Mesendoderm (in vitro differentiated cells): Measurements from ENCODE around the gene GAPVD1.
A peak's percentile ranks its signal among the peaks of the same experiment; 100 is the strongest.

Experiments used
- DNase-seq: peaks from one replicate; pipeline ENCODE4 v3.0.0; 2013
- H2AK5ac ChIP-seq: 2 replicates; pipeline ENCODE4 v1.6.1; 2013; ENCODE audit warnings: low read length, inconsistent platforms
- H2BK120ac ChIP-seq: 2 replicates; pipeline ENCODE4 v1.6.1; 2013; ENCODE audit warnings: low read depth, mild to moderate bottlenecking, low read length, moderate library complexity, mixed read lengths
- H2BK15ac ChIP-seq: replicated peaks from 2 replicates; pipeline ENCODE4 v1.6.1; 2013; ENCODE audit warnings: low read depth, mild to moderate bottlenecking, moderate library complexity
- H2BK5ac ChIP-seq: 2 replicates; pipeline ENCODE4 v1.6.1; 2013; ENCODE audit warnings: low read length, inconsistent platforms
- H3K18ac ChIP-seq: 2 replicates; pipeline ENCODE4 v1.6.1; 2013; ENCODE audit warnings: mild to moderate bottlenecking, low read length, mixed read lengths
- H3K23ac ChIP-seq: one replicate; pipeline ENCODE4 v1.6.1; 2013; ENCODE audit warnings: low read length
- H3K27ac ChIP-seq: 2 replicates; pipeline ENCODE4 v1.5.1; 2013; ENCODE audit warnings: low read depth, mild to moderate bottlenecking, inconsistent platforms, low read length, moderate library complexity
- H3K27me3 ChIP-seq: 2 replicates; pipeline ENCODE4 v1.6.1; 2013; ENCODE audit warnings: low read length, control low read depth, mild to moderate bottlenecking, inconsistent platforms; ENCODE audit not compliant: insufficient read depth, poor library complexity
- H3K36me3 ChIP-seq: 2 replicates; pipeline ENCODE4 v1.6.1; 2013; ENCODE audit warnings: low read length, inconsistent platforms; ENCODE audit not compliant: control insufficient read depth, insufficient read depth
- H3K4ac ChIP-seq: one replicate; pipeline ENCODE4 v1.6.1; 2013; ENCODE audit warnings: low read depth, mild to moderate bottlenecking, low read length, moderate library complexity
- H3K4me1 ChIP-seq: 2 replicates; pipeline ENCODE4 v1.6.1; 2013; ENCODE audit warnings: low read depth, low read length, inconsistent platforms; ENCODE audit not compliant: control insufficient read depth
- H3K4me2 ChIP-seq: 2 replicates; pipeline ENCODE4 v1.6.1; 2013; ENCODE audit warnings: low read length
- H3K4me3 ChIP-seq: 2 replicates; pipeline ENCODE4 v1.5.1; 2013; ENCODE audit warnings: mild to moderate bottlenecking, low read length
- H3K56ac ChIP-seq: one replicate; pipeline ENCODE4 v1.6.1; 2013; ENCODE audit warnings: low read length
- H3K79me1 ChIP-seq: 2 replicates; pipeline ENCODE4 v1.6.1; 2013; ENCODE audit warnings: low read length, inconsistent platforms
- H3K79me2 ChIP-seq: 2 replicates; pipeline ENCODE4 v1.6.1; 2013; ENCODE audit warnings: mild to moderate bottlenecking, low read length; ENCODE audit not compliant: control insufficient read depth, insufficient read depth
- H3K9ac ChIP-seq: 2 replicates; pipeline ENCODE4 v1.6.1; 2013; ENCODE audit warnings: low read length, inconsistent platforms
- H4K5ac ChIP-seq: one replicate; pipeline ENCODE4 v1.6.1; 2013; ENCODE audit warnings: low read length
- H4K8ac ChIP-seq: one replicate; pipeline ENCODE4 v1.6.1; 2013; ENCODE audit warnings: low read depth, mild to moderate bottlenecking, control low read depth, low read length, moderate library complexity
- WGBS: extraction: QIAGEN DNeasy Blood & Tissue Kit; methylation state at CpG from one replicate; pipeline ENCODE4 v1.1.7; 2013; ENCODE audit warnings: low lambda C conversion rate, missing lambda C conversion rate; ENCODE audit not compliant: insufficient coverage; ENCODE audit errors: extremely low coverage; 5-methylcytosine and 5-hydroxymethylcytosine counted together

The GAPVD1 gene

DNA sequence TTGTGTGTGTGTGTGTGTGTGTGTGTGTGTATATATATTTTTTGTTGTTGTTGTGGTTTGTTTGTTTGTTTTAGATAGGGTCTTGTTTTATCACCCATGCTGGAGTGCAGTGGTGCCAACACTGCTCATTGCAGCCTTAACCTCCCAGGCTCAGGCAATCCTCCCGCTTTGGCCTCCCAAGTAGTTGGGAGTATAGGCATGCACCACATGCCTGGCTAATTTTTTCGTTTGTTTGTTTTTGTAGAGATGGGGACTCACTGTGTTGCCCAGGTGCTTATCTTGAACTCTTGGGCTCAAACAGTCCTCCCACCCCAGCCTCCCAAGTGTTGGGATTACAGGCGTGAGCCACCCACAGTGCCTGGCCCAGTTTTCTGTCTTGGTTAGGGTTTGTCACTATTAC, 77.3 kb downstream of the GAPVD1 start:
- Histone ChIP-seq H2AK5ac (no peak overlapping the region), H3K79me2 (no peaks in the 10 kb centered on the region), H3K36me3 (peaks cover 2% of the 10 kb centered on the region), H3K4me2 (no peak overlapping the region), H4K8ac (no peak overlapping the region), H3K79me1 (no peaks in the 10 kb centered on the region), H3K4me1 (no peaks in the 10 kb centered on the region), H4K5ac (no peak overlapping the region), H3K56ac (no peak overlapping the region), H3K9ac (no peak overlapping the region), H3K27me3 (no peaks in the 10 kb centered on the region), H2BK15ac (no peak overlapping the region), H3K18ac (no peak overlapping the region), H3K4ac (no peak overlapping the region), H2BK5ac (no peak overlapping the region), H2BK120ac (no peak overlapping the region), H3K4me3 (no peak overlapping the region), H3K27ac (no peak overlapping the region), H3K23ac (no peak overlapping the region)
- no CpG with 5 or more reads among the region's 3 CpGs for WGBS
- no peak for DNase-seq

DNA sequence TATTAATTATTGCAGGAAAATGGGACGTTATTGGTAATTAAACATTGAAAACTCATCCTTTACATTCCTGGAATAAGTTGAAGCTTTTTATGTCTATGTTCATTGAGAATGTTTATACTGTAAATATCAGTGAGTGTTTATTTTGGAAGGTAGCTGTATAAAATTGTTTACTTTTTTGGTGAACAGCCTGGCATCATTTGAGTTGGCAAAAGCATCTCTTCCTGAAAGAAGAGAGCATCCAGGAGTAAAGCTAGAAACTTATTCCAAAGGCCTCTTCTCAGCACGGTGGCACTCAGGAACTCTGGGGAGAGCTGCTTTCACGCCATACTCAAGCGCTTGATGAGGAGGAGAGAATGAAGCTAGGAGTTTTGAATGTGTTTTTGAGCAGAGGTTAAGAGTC, 79.9 kb downstream of the GAPVD1 start:
- Histone ChIP-seq H2BK120ac (no peak overlapping the region), H3K36me3 (peaks cover 1% of the 10 kb centered on the region), H3K56ac (no peak overlapping the region), H3K27me3 (no peaks in the 10 kb centered on the region), H3K4ac (no peak overlapping the region), H3K4me2 (no peak overlapping the region), H3K23ac (no peak overlapping the region), H3K9ac (no peak overlapping the region), H3K4me3 (no peak overlapping the region), H2BK5ac (no peak overlapping the region), H4K8ac (no peak overlapping the region), H4K5ac (no peak overlapping the region), H2AK5ac (no peak overlapping the region), H3K27ac (no peak overlapping the region), H2BK15ac (no peak overlapping the region), H3K79me1 (no peaks in the 10 kb centered on the region), H3K79me2 (no peaks in the 10 kb centered on the region), H3K18ac (no peak overlapping the region), H3K4me1 (no peaks in the 10 kb centered on the region)
- WGBS: no CpG with 5 or more reads among the region's 4 CpGs
- DNase-seq: no peak

DNA sequence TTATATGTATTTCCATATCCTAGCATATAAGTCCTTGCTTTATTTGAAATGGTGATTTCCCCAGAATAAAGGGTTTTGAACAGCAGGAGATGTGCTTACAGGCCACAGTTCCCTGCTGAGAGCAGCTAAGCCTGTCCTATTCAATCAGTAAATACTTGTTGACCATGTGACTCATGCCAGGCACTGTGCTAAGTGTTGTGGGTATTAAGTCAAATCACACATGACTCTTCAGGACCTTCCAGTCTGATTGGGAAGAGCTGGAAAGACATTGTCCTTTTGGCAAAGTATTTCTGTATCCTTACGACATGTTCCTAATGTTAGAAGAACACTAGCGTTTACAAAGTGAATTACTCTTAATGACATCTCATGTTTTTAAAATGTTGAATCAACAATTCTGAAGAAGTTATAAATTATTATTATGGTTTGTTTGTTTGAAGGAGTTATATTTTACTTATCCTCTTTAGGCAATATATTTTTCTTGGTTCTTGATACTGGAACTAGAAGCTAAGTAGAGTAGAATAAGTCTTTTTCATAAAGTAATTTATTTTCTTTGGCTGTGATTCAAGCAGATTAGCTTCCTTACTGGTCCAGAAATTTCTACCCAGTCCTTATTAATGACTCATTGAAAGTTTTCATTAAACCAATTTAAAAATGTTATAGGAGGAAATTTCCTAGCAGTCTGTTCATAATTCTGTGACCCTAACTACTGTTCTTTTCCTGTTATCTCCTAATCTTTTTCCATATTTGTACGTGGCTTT, 82.1 kb downstream of the GAPVD1 start:
- Histone ChIP-seq H3K23ac (no peak overlapping the region), H3K79me1 (no peaks in the 10 kb centered on the region), H3K4me2 (no peak overlapping the region), H4K5ac (no peak overlapping the region), H2BK5ac (no peak overlapping the region), H3K9ac (no peak overlapping the region), H2BK15ac (no peak overlapping the region), H3K4ac (no peak overlapping the region), H2AK5ac (no peak overlapping the region), H3K18ac (no peak overlapping the region), H2BK120ac (no peak overlapping the region), H3K4me1 (no peaks in the 10 kb centered on the region), H3K56ac (no peak overlapping the region), H4K8ac (no peak overlapping the region), H3K79me2 (no peaks in the 10 kb centered on the region), H3K27me3 (no peaks in the 10 kb centered on the region), H3K4me3 (no peak overlapping the region), H3K36me3 (no peaks in the 10 kb centered on the region), H3K27ac (no peak overlapping the region)
- no CpG with 5 or more reads among the region's 3 CpGs for WGBS
- peak; percentile 96 for DNase-seq

DNA sequence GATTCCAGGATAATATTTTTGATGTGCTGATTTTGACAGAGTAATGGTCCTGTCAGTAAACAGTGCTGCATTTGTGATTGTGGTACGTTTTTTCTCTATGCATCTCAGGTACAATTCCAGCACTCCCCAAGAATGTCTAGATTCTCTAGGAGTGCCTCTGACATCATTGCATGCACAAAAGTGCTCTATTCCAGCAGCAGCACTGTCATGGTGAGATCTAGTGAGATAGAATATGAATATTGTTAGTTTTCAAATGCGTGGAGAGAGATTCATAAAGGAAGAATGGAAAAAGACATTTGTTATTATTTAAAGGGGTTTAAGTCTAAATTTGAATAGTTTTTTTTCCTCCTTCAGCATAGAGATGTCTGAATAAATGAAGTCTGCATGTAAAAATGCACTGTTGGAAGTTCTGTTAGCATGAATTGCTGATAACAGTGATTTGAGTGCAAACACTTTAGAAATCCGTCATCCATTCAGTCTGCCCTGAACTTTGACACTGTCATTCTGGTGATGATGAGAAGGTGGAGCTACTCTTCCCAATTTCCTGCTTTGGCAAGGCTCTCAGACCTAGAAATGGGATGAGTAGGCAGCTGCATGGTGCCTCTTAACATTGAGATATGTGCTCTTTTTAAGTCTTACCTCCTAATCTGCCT, 84.6 kb downstream of the GAPVD1 start:
- Histone ChIP-seq H3K36me3 (peaks cover 5% of the 10 kb centered on the region), H3K79me1 (no peaks in the 10 kb centered on the region), H3K4me2 (no peak overlapping the region), H3K4me3 (no peak overlapping the region), H3K23ac (no peak overlapping the region), H3K56ac (no peak overlapping the region), H3K27me3 (no peaks in the 10 kb centered on the region), H2BK15ac (no peak overlapping the region), H4K8ac (no peak overlapping the region), H3K27ac (no peak overlapping the region), H3K79me2 (no peaks in the 10 kb centered on the region), H3K9ac (no peak overlapping the region), H4K5ac (no peak overlapping the region), H3K4ac (no peak overlapping the region), H3K4me1 (no peaks in the 10 kb centered on the region), H2AK5ac (no peak overlapping the region), H2BK5ac (no peak overlapping the region), H3K18ac (no peak overlapping the region), H2BK120ac (no peak overlapping the region)
- no peak for DNase-seq
- WGBS: 100% methylated on average over 1 of the region's 3 CpGs

DNA sequence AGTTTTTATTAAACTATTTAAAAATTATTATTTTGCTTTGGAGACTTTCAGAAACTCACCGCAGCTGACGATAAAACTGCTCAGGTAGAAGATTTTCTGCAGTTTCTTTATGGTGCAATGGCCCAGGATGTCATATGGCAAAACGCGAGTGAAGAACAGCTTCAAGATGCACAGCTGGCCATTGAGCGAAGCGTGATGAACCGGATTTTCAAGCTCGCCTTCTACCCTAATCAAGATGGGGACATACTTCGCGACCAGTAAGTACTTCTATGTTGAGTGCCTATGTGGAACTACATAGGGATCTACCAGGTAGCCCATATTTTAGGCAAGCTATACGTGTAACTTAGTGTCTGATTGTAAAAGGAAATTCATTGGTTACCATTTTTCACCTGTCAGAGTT, 94.0 kb downstream of the GAPVD1 start:
- no peak for DNase-seq
- H3K18ac ChIP-seq: no peak overlapping the region
- H3K36me3 ChIP-seq: peaks cover 9% of the 10 kb centered on the region

More for the DNA sequence above, 94.0 kb downstream of the GAPVD1 start:
- Histone ChIP-seq H3K4me2 (no peak overlapping the region), H2AK5ac (no peak overlapping the region), H3K4ac (no peak overlapping the region), H3K79me2 (no peaks in the 10 kb centered on the region), H2BK5ac (no peak overlapping the region), H3K9ac (no peak overlapping the region), H2BK15ac (no peak overlapping the region), H4K5ac (no peak overlapping the region), H3K56ac (no peak overlapping the region), H4K8ac (no peak overlapping the region), H3K23ac (no peak overlapping the region), H2BK120ac (no peak overlapping the region), H3K27me3 (no peaks in the 10 kb centered on the region), H3K4me1 (no peaks in the 10 kb centered on the region), H3K79me1 (no peaks in the 10 kb centered on the region), H3K4me3 (no peak overlapping the region), H3K27ac (no peak overlapping the region)
- WGBS: no CpG with 5 or more reads among the region's 11 CpGs
